Stimulated activated CD4-positive, alpha-beta T cell treated with anti-CD3 and anti-CD28 coated beads, Interleukin-2, amount 100 ng/mL, for 48 hours (primary cell): ENCODE results near the gene FEZF2.

Experiments used
- DNase-seq, 2 donors: peaks; one replicate each; pipeline ENCODE4 v3.0.0-alpha.2; 2020

The FEZF2 gene

DNA sequence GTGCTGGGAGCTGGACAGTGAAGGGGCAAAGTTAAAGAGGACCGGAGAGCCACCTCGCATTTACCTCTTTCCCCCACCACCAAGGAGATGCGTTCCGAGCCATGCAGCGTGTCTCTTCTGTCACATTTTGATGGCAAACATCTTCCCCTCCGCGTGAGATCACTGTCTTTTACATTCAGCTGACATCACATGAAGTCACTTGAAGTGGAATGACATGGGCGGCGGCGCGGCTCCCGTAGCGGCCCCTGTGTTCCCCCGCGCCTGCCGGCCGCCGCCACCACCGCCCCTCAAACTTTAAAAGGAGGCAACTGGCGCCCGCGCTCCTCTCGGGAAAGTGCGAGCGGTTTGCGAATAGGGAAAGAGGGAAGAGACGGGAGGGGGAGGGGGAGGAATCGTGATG lies at the start of gene FEZF2:
FEZF2 (minus strand) TSS at position 336 of the 400 bp plus-strand sequence. CDS start 682 bp downstream, outside the sequence.
- DNase-seq: no peak

- DNase-seq: no peak
Observed at GRCh38 chr3:62421207-62421606, 47.9 kb upstream of the FEZF2 start.

GRCh38 chr3:62416144-62416543 lies 42.8 kb upstream of the FEZF2 start:
- no peak for DNase-seq

DNA sequence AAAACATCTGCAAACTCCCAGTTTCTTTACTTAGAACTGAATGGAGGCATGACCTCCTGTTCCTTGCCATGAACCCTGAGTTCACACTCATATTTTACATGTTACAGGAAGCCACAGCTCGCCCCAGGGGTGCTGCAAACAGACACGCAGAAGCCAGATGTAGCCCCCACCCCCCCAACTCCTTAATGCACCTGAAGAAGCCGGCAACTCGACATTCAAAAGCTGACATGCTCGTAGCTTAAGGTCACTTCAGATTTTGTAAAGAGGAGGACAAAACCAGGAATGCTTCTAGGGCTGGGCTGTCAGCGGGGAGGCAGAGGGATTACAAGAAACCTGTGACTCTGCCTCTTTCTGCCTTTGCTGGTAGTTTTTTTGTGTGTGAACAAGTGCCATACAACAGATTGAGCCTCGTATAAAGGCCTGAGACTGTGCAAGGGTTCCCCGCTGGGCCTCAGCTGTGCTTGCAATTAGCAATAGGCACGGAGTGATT lies 42.0 kb upstream of the FEZF2 start:
- DNase-seq: no peak

DNA sequence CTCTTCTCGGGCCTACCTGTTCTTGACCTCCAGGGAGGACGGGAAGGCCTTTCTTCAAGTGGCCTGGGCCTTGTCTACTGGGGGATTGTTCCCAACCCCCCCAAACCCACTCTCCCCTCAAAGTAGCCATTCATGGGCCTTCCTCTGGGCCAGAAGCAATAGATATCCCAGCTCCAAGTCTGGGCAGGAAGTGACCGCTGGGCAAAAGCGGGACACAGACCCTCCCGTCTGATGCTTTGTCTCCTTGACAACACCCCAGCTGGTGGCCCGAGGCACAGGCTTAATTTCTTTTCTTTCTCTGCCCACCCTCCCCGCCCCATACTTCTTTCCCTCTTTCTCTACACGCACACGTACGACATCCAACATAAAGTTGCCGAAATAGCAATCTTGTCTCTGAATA lies 41.4 kb upstream of the FEZF2 start:
- DNase-seq: no peak

- DNase-seq: no peak
Observed at GRCh38 chr3:62413687-62414086, 40.3 kb upstream of the FEZF2 start.

DNA sequence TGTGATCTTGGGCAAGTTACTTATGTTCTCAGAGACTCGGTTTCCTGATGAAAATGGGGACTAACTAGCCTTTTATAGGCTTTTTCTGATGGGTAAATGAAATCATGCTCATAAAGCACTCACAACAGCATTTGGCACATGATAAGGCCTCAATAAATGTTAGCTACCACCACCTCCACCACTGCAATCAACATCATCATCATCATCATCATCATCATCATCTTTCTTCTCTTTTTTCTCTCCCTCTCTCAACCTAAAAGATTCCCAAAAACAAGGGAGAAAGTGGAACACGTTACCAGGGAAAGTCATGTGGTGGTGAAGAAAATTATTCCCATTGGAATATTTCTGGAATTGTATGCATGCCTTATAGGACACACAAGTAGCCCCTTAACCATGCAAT lies 33.6 kb upstream of the FEZF2 start:
- no peak for DNase-seq

DNA sequence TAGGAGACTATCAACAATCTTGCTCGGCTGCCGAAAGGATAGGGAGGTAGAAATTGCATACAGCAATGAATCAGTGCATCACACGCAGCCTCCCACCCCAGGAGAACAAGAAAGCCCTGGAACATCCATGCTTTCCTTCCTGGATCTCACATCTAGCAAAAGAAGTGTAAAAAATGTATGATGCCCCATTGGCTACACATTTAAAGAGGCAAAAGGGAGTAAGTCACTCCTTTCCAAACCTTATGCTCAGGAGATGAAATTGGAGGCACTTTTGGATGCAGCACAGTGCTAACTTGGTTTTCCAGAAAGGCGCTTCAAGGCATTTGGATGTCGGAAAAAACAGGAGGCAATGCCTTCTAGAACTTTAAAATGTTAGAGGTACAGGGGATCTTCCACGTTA lies 32.2 kb upstream of the FEZF2 start:
- DNase-seq: no peak

DNA sequence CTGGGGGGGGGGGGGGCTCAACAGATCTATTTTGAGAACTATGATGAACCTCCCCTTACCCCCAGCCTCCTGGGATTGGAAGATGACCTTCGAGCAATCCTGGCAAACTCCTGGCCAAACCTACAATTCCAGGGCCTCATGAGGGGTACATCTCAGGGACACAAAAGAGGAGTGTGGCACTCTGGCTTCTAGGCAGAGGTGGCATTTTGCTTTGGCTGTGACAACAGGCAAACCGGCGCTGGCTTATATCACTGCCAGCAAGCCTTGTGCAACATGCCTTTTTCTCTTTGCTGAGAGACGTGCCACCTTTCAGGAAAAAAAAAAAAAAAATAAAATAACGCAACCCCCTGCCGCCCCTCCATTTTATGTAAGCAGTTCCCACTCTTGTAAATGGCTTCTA lies 31.8 kb upstream of the FEZF2 start:
- no peak for DNase-seq

GRCh38 chr3:62404321-62404720 lies 31.0 kb upstream of the FEZF2 start:
- DNase-seq: no peak

GRCh38 chr3:62403765-62404164 lies 30.4 kb upstream of the FEZF2 start:
- no peak for DNase-seq

DNA sequence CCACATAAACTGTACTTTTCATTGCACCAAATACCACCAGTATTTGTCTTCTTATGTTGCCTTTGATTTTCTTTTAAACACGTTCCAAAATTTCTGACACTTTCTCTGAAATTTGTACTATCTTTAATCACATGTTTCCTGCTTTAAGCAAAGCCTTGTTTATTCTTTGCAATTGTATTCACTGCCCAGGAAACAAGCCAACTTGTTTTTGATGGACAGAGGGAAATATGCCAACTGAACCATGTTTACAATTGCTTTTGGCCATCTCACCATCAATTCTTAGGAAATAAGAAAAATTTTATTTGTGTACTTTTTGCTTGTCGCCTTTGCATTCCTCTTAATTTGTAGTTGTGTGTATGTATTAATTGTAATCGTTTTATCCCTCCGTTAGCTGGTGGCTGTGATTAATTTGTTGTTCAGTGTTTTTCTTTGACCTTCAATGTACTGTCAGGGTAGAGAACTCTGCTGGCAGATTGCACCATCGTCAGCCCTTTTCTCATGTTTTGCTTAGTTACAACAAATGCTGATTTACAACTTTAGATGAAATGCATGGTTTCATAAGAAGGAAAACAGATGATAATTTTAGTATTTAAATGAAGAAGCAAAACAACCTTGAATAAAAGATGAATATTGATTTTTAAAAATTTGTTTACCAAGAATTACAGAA lies 19.4 kb upstream of the FEZF2 start:
- DNase-seq: no peak

GRCh38 chr3:62387251-62387650 lies 13.9 kb upstream of the FEZF2 start:
- no peak for DNase-seq

DNA sequence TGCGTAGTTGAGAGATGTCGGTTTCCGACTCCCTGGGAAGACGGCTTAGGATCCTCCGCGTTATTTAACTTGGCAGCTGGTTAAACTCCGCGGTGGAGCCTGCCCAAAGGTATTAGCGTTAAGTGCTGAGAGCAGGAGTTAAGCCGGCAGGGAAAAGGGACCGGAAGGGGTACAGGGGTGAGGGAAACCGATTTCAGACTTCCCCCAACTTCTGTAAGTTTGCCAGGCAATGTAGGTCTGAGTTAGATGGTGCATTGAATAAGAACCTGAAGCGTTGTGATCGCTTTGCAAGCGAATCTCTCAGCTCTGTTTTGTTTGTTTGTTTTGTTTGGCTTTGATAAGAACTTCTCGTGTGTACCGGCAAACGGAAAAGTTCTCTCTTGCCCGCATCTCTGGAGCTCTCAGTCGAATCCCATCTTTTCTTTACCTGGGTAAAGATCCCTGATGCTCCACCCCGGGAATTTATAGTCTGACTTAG lies 6.0 kb upstream of the FEZF2 start:
- no peak for DNase-seq

- no peak for DNase-seq
Observed at GRCh38 chr3:62378921-62379320, 5.6 kb upstream of the FEZF2 start.

- no peak for DNase-seq
Observed at GRCh38 chr3:62378311-62378789, 5.0 kb upstream of the FEZF2 start.

GRCh38 chr3:62376906-62377877 lies 3.8 kb upstream of the FEZF2 start:
- DNase-seq: no peak

DNA sequence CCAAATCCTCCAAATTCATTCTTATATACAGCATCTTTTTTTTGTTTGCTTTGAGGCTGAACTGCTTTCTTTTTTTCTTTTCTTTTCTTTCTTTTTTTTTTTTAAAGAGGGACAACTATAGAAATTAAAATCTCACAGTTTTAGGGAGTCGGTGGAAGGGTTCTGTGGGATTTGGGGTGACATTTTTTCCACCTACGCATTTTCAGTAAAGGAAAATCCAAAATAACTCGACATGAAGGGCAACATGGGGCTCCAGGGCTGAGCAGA lies 3.0 kb upstream of the FEZF2 start:
- no peak for DNase-seq

DNA sequence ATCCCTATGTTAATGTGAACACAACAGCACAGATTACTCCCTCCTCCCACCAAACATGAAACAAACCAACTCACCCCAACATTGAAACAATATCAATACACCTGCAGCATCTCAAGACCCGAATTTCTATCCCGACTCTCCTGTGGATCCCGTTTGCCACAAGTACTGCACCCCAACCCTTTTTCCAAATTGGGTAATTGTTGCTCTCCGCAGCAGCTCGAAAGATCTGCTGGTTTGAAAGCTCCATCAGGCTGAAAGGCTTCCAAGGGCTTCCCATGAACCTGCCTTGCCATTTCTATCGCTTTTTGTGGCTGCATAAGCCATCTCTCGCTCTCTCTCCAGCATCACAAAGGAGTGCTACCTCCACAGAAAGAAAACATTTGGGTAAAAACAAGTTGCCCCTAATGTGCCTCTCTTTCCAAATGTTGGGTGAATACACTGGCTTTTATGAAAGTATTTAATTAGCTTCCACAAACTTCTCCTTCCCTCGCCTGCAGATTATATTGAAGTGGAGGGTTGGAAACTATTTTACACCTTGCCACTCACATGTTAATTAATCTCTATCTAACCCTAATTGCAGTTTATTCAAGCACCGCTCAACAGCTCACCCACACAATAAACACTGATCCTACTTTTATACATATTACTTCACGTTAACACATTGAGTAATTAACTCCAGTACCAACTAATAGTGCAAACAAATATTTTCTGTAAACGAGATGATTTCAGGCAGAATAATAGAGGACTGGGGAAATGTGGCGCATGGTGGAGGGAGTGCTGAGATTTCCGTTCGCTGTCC lies 2.5 kb upstream of the FEZF2 start:
- no peak for DNase-seq

DNA sequence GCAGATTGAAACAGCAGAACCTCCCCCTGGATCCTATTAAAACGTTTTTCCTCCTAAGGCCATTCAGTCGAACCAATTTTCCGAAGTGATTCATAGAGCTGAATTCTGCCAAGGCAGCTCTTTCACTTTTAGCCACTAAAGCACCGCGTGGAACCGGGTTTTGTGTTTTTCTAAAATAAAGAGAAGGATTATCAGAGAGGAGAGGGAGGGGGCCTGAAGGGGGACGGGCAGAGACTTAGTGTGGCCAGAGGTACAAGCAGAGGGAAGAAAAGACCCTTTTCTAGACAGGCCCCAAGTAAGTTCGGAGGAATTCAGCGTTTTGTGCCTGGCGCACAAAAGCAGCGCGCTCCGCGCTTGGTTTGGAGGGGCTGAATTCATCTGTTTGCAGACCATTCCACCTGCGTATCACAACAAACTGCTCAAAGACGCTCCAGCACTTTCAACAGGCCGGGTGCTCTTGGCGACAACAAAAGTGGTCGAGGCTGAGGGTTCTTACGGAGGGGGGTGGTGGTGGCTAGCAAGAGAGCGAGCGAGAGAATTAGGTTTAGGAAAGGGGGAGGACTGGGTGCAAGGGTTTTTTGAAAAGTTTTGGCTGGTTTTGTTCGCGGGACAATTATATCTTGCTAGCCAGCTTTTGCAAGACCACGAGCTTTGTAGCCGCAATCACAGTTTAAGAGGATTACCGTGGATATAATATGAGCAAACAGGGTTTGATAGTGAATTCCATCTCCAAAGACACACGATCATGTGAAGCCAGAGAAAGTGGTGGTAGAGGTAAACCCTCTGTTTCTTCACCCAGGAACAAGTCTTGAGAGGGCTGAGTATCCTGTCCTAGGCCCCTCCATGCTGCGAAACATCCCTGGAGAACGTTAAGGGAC lies 1.2 kb upstream of the FEZF2 start:
- no peak for DNase-seq

GRCh38 chr3:62373714-62374333 lies 474 bp upstream of the FEZF2 start:
- DNase-seq: no peak

DNA sequence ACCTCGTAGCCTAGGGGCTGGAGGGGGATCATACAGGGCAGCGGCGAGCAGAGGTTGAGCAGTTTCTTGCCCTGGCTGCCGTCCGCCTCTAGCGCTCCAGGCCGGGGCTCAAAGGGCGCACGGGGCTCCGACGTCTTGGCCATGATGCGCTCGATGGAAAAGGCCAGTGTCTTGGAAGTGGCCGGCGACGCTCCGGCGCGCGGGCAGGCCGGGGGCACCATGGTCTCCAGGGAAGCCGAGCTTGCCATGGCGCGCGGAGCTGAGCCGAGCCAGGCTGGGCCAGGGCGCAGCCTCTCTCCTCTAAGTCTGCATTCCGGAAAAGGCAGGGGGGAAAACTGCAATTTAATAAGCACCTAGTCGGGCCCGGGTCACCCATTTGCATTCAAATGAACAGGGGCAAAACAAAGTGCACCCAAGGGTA lies 719 bp downstream of the FEZF2 start:
- no peak for DNase-seq
